GM19043 (cell line): ENCODE data around the gene BCL11B.

Experiments
- ATAC-seq: cut with Tn5 transposase; IDR thresholded peaks from one replicate; pipeline ENCODE4 v1.9.1; 2021; ENCODE audit warnings: low read depth; ENCODE audit not compliant: unreplicated experiment

The BCL11B gene

GRCh38 chr14:99287269-99287942, 15.4 kb upstream of the BCL11B start:
- peak; percentile 71 for ATAC-seq

GRCh38 chr14:99286761-99287160, 14.8 kb upstream of the BCL11B start:
- ATAC-seq = peak; percentile 37

DNA sequence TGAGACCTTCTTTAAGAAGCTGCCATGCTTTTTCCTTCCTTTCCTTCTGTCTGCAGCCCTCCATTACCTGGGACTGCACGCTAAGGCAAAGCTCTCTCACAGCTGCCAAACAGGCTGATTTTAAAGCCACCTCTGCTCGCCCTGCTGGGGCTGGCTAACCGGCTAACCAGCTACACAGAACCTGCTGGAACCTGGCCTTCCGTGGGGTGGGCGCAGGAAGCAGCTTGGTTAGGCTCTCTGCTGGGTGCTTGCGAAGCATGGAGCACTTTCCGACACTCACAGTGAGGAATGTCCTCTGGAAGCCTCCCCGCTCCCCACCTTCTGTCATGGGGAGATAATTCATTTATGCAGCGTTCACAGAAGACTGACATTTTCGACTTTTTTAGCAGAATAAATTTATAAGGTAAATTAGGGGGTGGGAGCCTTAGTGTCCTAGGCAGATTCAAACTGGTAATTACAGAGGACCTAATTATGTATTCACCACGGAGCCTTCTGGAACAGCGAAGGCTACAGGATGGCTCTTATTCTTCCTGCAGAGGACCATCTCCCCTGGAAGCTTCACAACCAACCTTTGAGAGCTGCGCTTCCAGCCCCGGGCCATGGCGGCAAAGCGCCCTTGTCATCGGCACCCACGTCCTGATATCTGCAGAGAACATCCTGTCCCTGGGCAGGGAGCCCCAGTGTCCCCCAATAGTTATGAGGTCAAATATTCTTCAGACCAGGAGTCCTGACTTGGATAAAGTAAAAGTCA, 12.4 kb upstream of the BCL11B start:
- ATAC-seq = no peak

- no peak for ATAC-seq
These were observed 10.5 kb upstream of the BCL11B start for GRCh38 chr14:99282261-99283050.

DNA sequence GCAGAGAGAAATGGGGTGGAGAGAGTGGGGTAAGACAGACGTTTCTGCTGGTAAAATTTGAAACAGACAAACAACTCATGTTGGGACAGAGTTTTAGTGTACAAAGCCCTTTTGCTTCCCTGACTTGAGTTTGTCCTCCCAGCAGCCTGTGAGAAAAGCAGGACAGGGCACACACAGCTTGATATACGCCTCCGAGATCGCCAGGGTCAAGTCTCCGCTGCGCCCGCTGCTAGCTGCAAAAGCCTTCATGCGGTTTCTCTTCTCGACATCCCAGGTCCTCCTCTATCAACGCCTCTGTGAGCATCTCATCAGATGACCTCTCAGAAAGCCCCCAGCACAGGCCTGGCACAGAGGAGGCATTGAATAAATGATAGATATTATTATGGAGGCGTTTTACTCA, 9.4 kb upstream of the BCL11B start:
- no peak for ATAC-seq

GRCh38 chr14:99280852-99281251, 8.9 kb upstream of the BCL11B start:
- no peak for ATAC-seq

GRCh38 chr14:99280066-99280731, 8.2 kb upstream of the BCL11B start:
- ATAC-seq = no peak

DNA sequence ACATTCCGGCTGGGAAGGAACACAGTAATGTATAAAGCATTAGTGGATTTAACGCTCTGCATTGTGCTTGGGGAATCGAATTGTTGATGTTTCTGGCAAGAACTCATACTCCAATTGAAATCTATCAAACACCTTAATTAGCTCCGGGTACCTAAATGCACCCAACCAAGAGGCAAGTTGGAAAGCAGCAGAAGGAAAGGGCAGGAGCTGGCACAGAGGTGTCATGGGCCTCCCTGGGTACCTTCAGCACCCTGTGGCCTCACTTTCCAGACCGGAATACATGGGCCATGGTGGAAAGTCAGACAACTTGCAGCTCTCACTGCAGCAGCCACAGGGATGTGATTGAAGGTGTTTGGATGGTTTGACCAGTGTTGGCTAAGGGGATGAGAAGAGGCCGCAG, 6.8 kb upstream of the BCL11B start:
- no peak for ATAC-seq

DNA sequence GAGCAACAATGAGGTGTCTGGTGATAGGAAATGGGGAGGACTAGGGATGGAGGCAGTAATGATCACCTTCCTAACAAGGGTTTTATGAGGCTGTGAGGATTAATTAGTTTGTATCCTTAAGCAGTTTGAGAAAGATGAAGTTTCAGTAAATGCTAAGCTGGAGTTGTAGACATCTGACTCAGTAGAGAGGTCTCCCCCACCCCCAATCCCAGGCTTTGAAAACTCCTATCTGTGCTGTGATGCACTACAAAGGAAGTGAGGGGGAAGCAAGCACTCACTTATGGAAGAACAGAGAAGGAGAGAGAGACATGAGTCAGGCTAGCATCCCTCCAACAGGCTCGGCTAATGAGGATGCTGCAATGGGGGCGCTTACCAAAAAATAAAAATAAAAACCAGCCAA, 5.5 kb upstream of the BCL11B start:
- no peak for ATAC-seq

GRCh38 chr14:99276482-99276881, 4.5 kb upstream of the BCL11B start:
- ATAC-seq = no peak

GRCh38 chr14:99275222-99275584, 3.2 kb upstream of the BCL11B start:
- no peak for ATAC-seq

GRCh38 chr14:99274346-99275221, 2.6 kb upstream of the BCL11B start:
- peak; percentile 49 for ATAC-seq

DNA sequence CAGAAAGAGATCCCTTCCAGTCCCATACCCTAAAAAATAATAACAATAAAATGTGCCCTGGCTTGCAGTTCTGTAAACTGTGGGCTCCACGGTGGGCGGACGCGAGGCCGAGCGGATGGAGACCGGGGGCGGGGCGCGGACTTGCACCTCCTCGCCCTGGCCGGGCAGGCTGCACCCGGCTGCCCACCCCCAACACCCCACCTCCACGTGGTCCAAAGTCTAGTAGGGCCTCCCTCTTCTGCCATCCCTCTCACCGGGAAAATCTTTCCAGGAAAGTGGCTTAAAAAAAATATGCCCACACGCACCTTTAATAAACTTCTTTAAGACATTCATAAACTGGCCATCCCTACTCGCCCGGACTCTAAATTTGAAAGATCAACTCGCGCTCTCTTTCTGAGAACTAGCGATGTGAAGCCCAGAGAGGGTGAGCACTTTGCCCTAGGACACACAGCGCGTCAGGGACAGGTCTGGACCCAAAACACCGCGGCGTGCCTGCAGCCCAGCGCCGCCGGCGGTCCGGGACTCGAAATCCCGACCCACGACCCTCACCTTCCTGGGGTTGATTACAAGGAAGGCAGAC, 1.9 kb upstream of the BCL11B start:
- no peak for ATAC-seq

DNA sequence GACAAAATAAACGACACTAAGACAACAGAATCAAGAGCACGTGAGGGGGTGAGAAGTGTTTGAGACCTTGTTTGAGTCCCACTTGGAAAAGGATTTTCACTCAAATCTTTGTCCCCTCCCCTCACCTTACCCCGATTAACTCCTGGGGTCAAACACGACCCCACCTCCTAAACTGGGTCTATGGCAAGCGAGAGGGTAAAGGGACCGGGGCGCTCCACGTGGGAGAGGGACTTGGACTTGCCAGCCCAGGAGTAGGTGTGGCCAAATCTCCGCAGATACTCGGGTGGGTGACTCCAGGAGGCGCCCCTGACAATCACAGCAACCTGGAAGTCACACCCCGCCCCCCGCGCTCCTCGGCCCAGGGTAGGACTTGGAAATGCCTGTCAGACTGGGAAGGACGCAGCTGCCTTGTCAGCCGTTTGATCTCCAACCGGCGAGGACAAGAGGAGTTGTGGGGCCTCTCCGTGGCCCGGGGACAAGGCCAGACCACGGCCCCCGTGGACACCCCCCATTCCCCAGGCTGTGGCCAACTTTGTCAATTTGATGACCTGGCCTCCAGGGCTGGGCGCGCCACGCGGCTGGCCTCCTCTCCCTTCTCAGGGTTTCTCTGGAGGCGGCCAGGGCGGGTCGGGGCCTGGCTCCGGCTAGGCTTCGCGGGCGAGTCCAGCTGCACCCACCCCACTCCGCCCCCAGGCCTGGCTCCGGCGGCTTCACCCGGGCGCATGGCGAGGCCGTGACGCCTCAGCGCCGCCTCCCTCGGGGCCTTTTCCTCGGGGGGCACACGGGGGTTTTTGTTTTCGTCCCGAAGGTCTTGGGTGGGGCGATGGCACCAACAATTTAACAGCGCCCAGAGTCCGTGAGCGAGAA, 1.1 kb upstream of the BCL11B start:
- ATAC-seq = no peak

DNA sequence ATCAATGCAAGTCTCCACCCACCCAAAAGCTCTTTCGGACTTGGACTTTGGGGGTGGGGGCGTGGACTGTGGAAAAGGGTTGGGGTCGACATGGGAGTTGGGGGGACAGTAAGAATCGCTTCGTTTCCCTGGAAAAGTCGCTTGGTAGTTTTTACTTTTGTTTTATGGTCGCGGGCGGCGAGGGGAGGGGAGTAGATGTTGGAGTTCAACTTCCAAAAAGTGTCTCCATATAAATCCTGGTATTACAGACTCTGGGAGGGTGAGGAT, 568 bp upstream of the BCL11B start:
- ATAC-seq = no peak

- no peak for ATAC-seq
These were observed 616 bp downstream of the BCL11B start for GRCh38 chr14:99271221-99271941.

GRCh38 chr14:99270458-99271220, 1.4 kb downstream of the BCL11B start:
- no peak for ATAC-seq
